IMR-90 (cell line): ENCODE results near the gene SLC4A1. TPM values are rescaled to one million over a fixed set of nuclear protein-coding genes. Genes with fewer than 3 reads are reported as not detected.

Experiments
- ATAC-seq: fragments of 200-7000 bp; cut with Tn5 transposase; 2 replicates; pipeline ENCODE4 v1.9.1; 2020; ENCODE audit warnings: low read depth, mild to moderate bottlenecking, moderate library complexity
- BruUV-seq: library from RNA; stranded (reverse); fragments of 400-500 nt; replicated peaks from 2 replicates; lab custom pipeline; 2021; lab: Mats Ljungman, UMichigan
- CTCF ChIA-PET: fragments of 300-600 bp; formaldehyde crosslinking; extraction: SDS; loops from one replicate; lab custom pipeline; 2021; ENCODE audit warnings: antibody characterized with exemption; lab: Yijun Ruan, JAX
- POLR2A ChIA-PET: fragments of 300-600 bp; sonication (Branson Sonifier 250); formaldehyde crosslinking; loops from one replicate; lab custom pipeline; 2022; ENCODE audit warnings: antibody characterized with exemption; ENCODE audit not compliant: unreplicated experiment; lab: Charles Lee
- DNase-seq: peaks from one replicate; pipeline ENCODE4 v3.0.0; 2013
- H2AFZ ChIP-seq: replicated peaks from 2 replicates; pipeline ENCODE3; 2013; ENCODE audit warnings: low read length, mild to moderate bottlenecking; ENCODE audit not compliant: poor library complexity
- H2AK5ac ChIP-seq: 2 replicates; pipeline ENCODE4 v1.6.1; 2013; ENCODE audit warnings: low read depth, low read length, inconsistent platforms
- H2AK9ac ChIP-seq: replicated peaks from 2 replicates; pipeline ENCODE3; 2013; ENCODE audit warnings: mild to moderate bottlenecking, low read depth, low read length, moderate library complexity; ENCODE audit not compliant: poor library complexity
- H2BK120ac ChIP-seq: 2 replicates; pipeline ENCODE4 v1.6.1; 2013; ENCODE audit warnings: low read depth, low read length, inconsistent platforms
- H2BK15ac ChIP-seq: 3 replicates; pipeline ENCODE4 v1.6.1; 2013; ENCODE audit warnings: low read depth, low read length, inconsistent platforms
- H2BK20ac ChIP-seq: 2 replicates; pipeline ENCODE4 v1.6.1; 2013; ENCODE audit warnings: low read depth, mild to moderate bottlenecking, inconsistent platforms, low read length, moderate library complexity
- H2BK5ac ChIP-seq: 2 replicates; pipeline ENCODE4 v1.6.1; 2013; ENCODE audit warnings: mild to moderate bottlenecking, low read depth, low read length, inconsistent platforms; ENCODE audit not compliant: poor library complexity, severe bottlenecking
- H3K14ac ChIP-seq: replicated peaks from 2 replicates; pipeline ENCODE4 v1.6.1; 2013; ENCODE audit warnings: low read depth, low read length, inconsistent platforms
- H3K18ac ChIP-seq: 2 replicates; pipeline ENCODE4 v1.6.1; 2013; ENCODE audit warnings: low read depth, low read length, control low read depth
- H3K23ac ChIP-seq: 2 replicates; pipeline ENCODE4 v1.6.1; 2013; ENCODE audit warnings: low read depth, low read length, inconsistent platforms
- H3K27ac ChIP-seq: 2 replicates; pipeline ENCODE4 v1.5.1; 2013; ENCODE audit warnings: mild to moderate bottlenecking, control low read depth, low read length; ENCODE audit not compliant: insufficient read depth
- H3K27me3 ChIP-seq: 2 replicates; pipeline ENCODE4 v1.6.1; 2013; ENCODE audit warnings: low read length; ENCODE audit not compliant: control insufficient read depth, insufficient read depth
- H3K36me3 ChIP-seq: 2 replicates; pipeline ENCODE4 v1.6.1; 2013; ENCODE audit warnings: low read length, mixed read lengths; ENCODE audit not compliant: control insufficient read depth, insufficient read depth
- H3K4ac ChIP-seq: 2 replicates; pipeline ENCODE4 v1.6.1; 2013; ENCODE audit warnings: low read depth, low read length, inconsistent platforms
- H3K4me1 ChIP-seq: 2 replicates; pipeline ENCODE4 v1.6.1; 2013; ENCODE audit warnings: low read length, mixed read lengths; ENCODE audit not compliant: control insufficient read depth, insufficient read depth
- H3K4me2 ChIP-seq: 2 replicates; pipeline ENCODE4 v1.6.1; 2013; ENCODE audit warnings: low read depth, mild to moderate bottlenecking, control low read depth, low read length, moderate library complexity
- H3K4me3 ChIP-seq: 2 replicates; pipeline ENCODE4 v1.5.1; 2013; ENCODE audit warnings: low read depth, mild to moderate bottlenecking, control low read depth, low read length, moderate library complexity; ENCODE audit not compliant: insufficient read depth
- H3K56ac ChIP-seq: 2 replicates; pipeline ENCODE4 v1.6.1; 2013; ENCODE audit warnings: low read length, inconsistent platforms; ENCODE audit not compliant: insufficient read depth; ENCODE audit errors: extremely low read depth
- H3K79me1 ChIP-seq, 2 experiments: 2 replicates each; pipeline ENCODE4 v1.6.1; 2013; ENCODE audit warnings: low read length in 2 of 2, inconsistent platforms in 1 of 2, low read depth in 1 of 2
- H3K9ac ChIP-seq: 2 replicates; pipeline ENCODE4 v1.6.1; 2013; ENCODE audit warnings: low read depth, low read length, control low read depth
- H3K9me1 ChIP-seq: 2 replicates; pipeline ENCODE4 v1.6.1; 2013; ENCODE audit warnings: low read length, inconsistent platforms; ENCODE audit not compliant: insufficient read depth
- H3K9me3 ChIP-seq: 2 replicates; pipeline ENCODE4 v1.6.1; 2013; ENCODE audit warnings: low read length; ENCODE audit not compliant: control insufficient read depth, insufficient read depth
- H4K20me1 ChIP-seq: 2 replicates; pipeline ENCODE4 v1.6.1; 2013; ENCODE audit warnings: low read length, inconsistent platforms; ENCODE audit not compliant: insufficient read depth
- H4K5ac ChIP-seq: 2 replicates; pipeline ENCODE4 v1.6.1; 2013; ENCODE audit warnings: mild to moderate bottlenecking, low read depth, low read length, control low read depth
- H4K8ac ChIP-seq, 2 experiments: 2 replicates each; pipeline ENCODE4 v1.6.1; 2013; ENCODE audit warnings: low read depth in 2 of 2, low read length in 2 of 2, control low read depth in 1 of 2, inconsistent platforms in 1 of 2
- H4K91ac ChIP-seq: 2 replicates; pipeline ENCODE4 v1.6.1; 2013; ENCODE audit warnings: low read depth, low read length, inconsistent platforms; ENCODE audit not compliant: insufficient read depth
- BHLHE40 ChIP-seq: fragments of 150-350 bp; IDR thresholded peaks from 2 replicates; pipeline ENCODE4 v1.6.1; 2016; ENCODE audit warnings: mild to moderate bottlenecking, low read depth, low read length
- CEBPB ChIP-seq: IDR thresholded peaks from 2 replicates; pipeline ENCODE4 v1.6.1; 2012; ENCODE audit warnings: low read depth, low read length, improper control_type of control experiment
- CHD1 ChIP-seq: IDR thresholded peaks from 2 replicates; pipeline ENCODE4 v1.6.1; 2012; ENCODE audit warnings: low read depth, low read length, improper control_type of control experiment
- CTCF ChIP-seq: conservative IDR thresholded peaks from 2 replicates; pipeline ENCODE4 v1.5.1; 2012; ENCODE audit warnings: mild to moderate bottlenecking, low read depth, low read length, improper control_type of control experiment
- ELK1 ChIP-seq: fragments of 150-350 bp; IDR thresholded peaks from 2 replicates; pipeline ENCODE4 v1.6.1; 2016; ENCODE audit warnings: low read depth, mild to moderate bottlenecking, low read length, moderate library complexity, borderline replicate concordance
- FOS ChIP-seq: fragments of 150-350 bp; IDR thresholded peaks from 2 replicates; pipeline ENCODE4 v1.6.1; 2016; ENCODE audit warnings: low read depth, low read length
- MAFK ChIP-seq: IDR thresholded peaks from 2 replicates; pipeline ENCODE4 v1.6.1; 2012; ENCODE audit warnings: low read depth, low read length, improper control_type of control experiment
- MAZ ChIP-seq: IDR thresholded peaks from 2 replicates; pipeline ENCODE4 v1.6.1; 2012; ENCODE audit warnings: low read depth, mild to moderate bottlenecking, low read length, improper control_type of control experiment, moderate library complexity, borderline replicate concordance
- MXI1 ChIP-seq: IDR thresholded peaks from 2 replicates; pipeline ENCODE4 v1.6.1; 2012; ENCODE audit warnings: low read depth, mild to moderate bottlenecking, low read length, moderate library complexity, borderline replicate concordance
- NFE2L2 ChIP-seq: fragments of 150-350 bp; IDR thresholded peaks from 2 replicates; pipeline ENCODE4 v1.6.1; 2016; ENCODE audit warnings: low read depth, mild to moderate bottlenecking, low read length
- POLR2A ChIP-seq: IDR thresholded peaks from 2 replicates; pipeline ENCODE4 v1.6.1; 2012; ENCODE audit warnings: mild to moderate bottlenecking, low read depth, low read length
- RAD21 ChIP-seq: IDR thresholded peaks from 2 replicates; pipeline ENCODE4 v1.6.1; 2012; ENCODE audit warnings: low read length, improper control_type of control experiment
- RCOR1 ChIP-seq: IDR thresholded peaks from 2 replicates; pipeline ENCODE4 v1.6.1; 2012; ENCODE audit warnings: mild to moderate bottlenecking, low read length, improper control_type of control experiment; ENCODE audit not compliant: insufficient replicate concordance
- RFX5 ChIP-seq: IDR thresholded peaks from 2 replicates; pipeline ENCODE4 v1.8.0; 2012; ENCODE audit warnings: low read depth, mild to moderate bottlenecking, low read length, moderate library complexity
- SMC3 ChIP-seq: fragments of 150-350 bp; IDR thresholded peaks from 2 replicates; pipeline ENCODE4 v1.6.1; 2016; ENCODE audit warnings: low read depth, mild to moderate bottlenecking, antibody characterized with exemption, low read length, moderate library complexity
- USF2 ChIP-seq: fragments of 150-350 bp; IDR thresholded peaks from 2 replicates; pipeline ENCODE4 v1.6.1; 2017; ENCODE audit warnings: mild to moderate bottlenecking, antibody characterized with exemption, low read length, low read depth
- WGBS, 2 experiments: methylation state at CpG; one replicate each; pipeline versions ENCODE4 v1.1.5 to v1.1.7; 2013; ENCODE audit warnings: missing lambda C conversion rate in 2 of 2; ENCODE audit not compliant: insufficient read length in 1 of 2; ENCODE audit errors: extremely low coverage in 2 of 2; 5-methylcytosine and 5-hydroxymethylcytosine counted together
- dilution Hi-C: fragments of 300-500 bp; cut with HindIII; formaldehyde crosslinking; loops from one replicate; pipeline ENCODE4 v1.14.3; 2018; ENCODE audit warnings: low sequenced_read_pairs; ENCODE audit not compliant: unreplicated experiment
- in situ Hi-C: fragments of 300-500 bp; cut with MboI; formaldehyde crosslinking; loops from 3 replicates; pipeline ENCODE4 v1.14.3; 2019; ENCODE audit warnings: low sequenced_read_pairs, inconsistent platforms, mixed read lengths
- intact Hi-C: fragments of 100-400 bp; cut with micrococcal nuclease; formaldehyde crosslinking; loops from 2 replicates; pipeline ENCODE4 v1.10.0; 2022
- polyA plus RNA-seq, 3 experiments: library from polyadenylated mRNA; depleted of rRNA; stranded (reverse); fragments of >200 nt; gene quantifications; 2 replicates each; pipeline ENCODE4 v1.2.3, GENCODE V29; 2012; ENCODE audit warnings: low replicate concordance in 1 of 3
- total RNA-seq: library from RNA; depleted of rRNA; stranded (reverse); fragments of >200 nt; gene quantifications from 2 replicates; pipeline ENCODE4 v1.2.3, GENCODE V29; 2012

Gene SLC4A1
- total and polyA plus RNA-seq, 2 of the 4 experiments (the other 2 are of a cell fraction): not detected

GRCh38 chr17:44233582-44233981 lies 34.4 kb downstream of the SLC4A1 start:
- Histone ChIP-seq H3K4ac (no peak overlapping the region), H2BK20ac (no peak overlapping the region), H3K27me3 (peaks cover 20% of the 10 kb centered on the region; the same call in 1 of the 2 replicates), H3K27ac (no peak overlapping the region), H3K9me3 (no peaks in the 10 kb centered on the region), H3K36me3 (no peaks in the 10 kb centered on the region), H3K9me1 (no peaks in the 10 kb centered on the region), H4K5ac (no peak overlapping the region), H3K4me1 (no peaks in the 10 kb centered on the region), H4K91ac (no peak overlapping the region), H3K14ac (no peak overlapping the region), H3K9ac (no peak overlapping the region), H2BK15ac (no peak overlapping the region), H3K18ac (no peak overlapping the region), H4K20me1 (no peaks in the 10 kb centered on the region), H2BK120ac (no peak overlapping the region), H3K56ac (no peak overlapping the region), H2AK5ac (no peak overlapping the region), H2BK5ac (no peak overlapping the region), H3K4me3 (no peak overlapping the region), H3K79me1 (no peaks in the 10 kb centered on the region), H4K8ac (no peak overlapping the region), H2AK9ac (no peak overlapping the region), H2AFZ (no peak overlapping the region), H3K4me2 (no peak overlapping the region), H3K23ac (no peak overlapping the region)
- ATAC-seq (no peak), DNase-seq (no peak)
- no peak for TF ChIP-seq SMC3
- TF ChIP-seq FOS: no peak
- no peak for TF ChIP-seq MAZ
- TF ChIP-seq CTCF: no peak
- TF ChIP-seq MXI1: no peak
- TF ChIP-seq RAD21: no peak
- no peak for TF ChIP-seq USF2
- TF ChIP-seq POLR2A: no peak
- TF ChIP-seq RCOR1: no peak
- TF ChIP-seq NFE2L2: no peak
- no peak for TF ChIP-seq MAFK
- no peak for TF ChIP-seq BHLHE40
- TF ChIP-seq CEBPB: no peak
- no peak for TF ChIP-seq RFX5
- no peak for TF ChIP-seq ELK1
- no peak for TF ChIP-seq CHD1
- ChIA-PET POLR2A (no interaction called here), CTCF (no interaction called here)
- BruUV-seq: no TSS peak
- in situ Hi-C loops: no loop called here
- no CpG with 5 or more reads among the region's 5 CpGs for WGBS, 2 experiments
- intact Hi-C loops: no loop called here
- dilution Hi-C loops: no loop called here
